ENCODE measurements around the gene SLC25A44. TPM values are rescaled to one million over a fixed set of nuclear protein-coding genes. Genes with fewer than 3 reads are reported as not detected.

The SLC25A44 gene
- total and polyA plus RNA-seq, 2 of the 8 experiments (the other 6 are each of a cell fraction or from before 2014, with no cell fraction given): 23.4 to 32.1 TPM

GRCh38 chr1:156151093-156151688 lies 42.7 kb upstream of the SLC25A44 start:
- Histone ChIP-seq H2BK120ac (replicated peaks; ENCODE audit: low read depth, low read length) (no peak overlapping the region), H3K23ac (ENCODE audit: insufficient read length) (no peak overlapping the region), H2BK15ac (ENCODE audit: low read length) (peak overlapping the region; percentile 5; the same call in 1 of the 2 replicates), H3K79me2 (ENCODE audit: control insufficient read depth in 1 of 2, insufficient read depth in 2 of 2, low read length in 2 of 2) (no peaks in the 10 kb centered on the region), H3K9me3 (ENCODE audit: insufficient read depth in 2 of 2, low read depth in 1 of 2, low read length in 1 of 2) (no peaks in the 10 kb centered on the region), H3K14ac (ENCODE audit: insufficient read length) (no peak overlapping the region), H3K27ac (ENCODE audit: low read depth, low read length) (no peak overlapping the region), H4K91ac (replicated peaks; ENCODE audit: insufficient read length, low read length) (peak overlapping the region; percentile 32), H3K4me1 (replicated peaks in 1 of 4; ENCODE audit: control insufficient read depth in 3 of 4, insufficient read depth in 4 of 4, low read length in 3 of 4) (peaks cover 23 to 46% (median 29%) of the 10 kb centered on the region in 4 experiments), H3K27me3 (replicated peaks in 1 of 4; ENCODE audit: control insufficient read depth in 3 of 4, extremely low read depth in 1 of 4, insufficient read depth in 3 of 4, low read length in 3 of 4) (no peaks in the 10 kb centered on the region), H3K56ac (replicated peaks; ENCODE audit: insufficient read length, low read depth, low read length) (no peak overlapping the region), H3K9ac (replicated peaks in 1 of 4; ENCODE audit: extremely low read depth in 1 of 4, low read depth in 3 of 4, low read length in 3 of 4) (no peak overlapping the region), H4K8ac (ENCODE audit: extremely low read depth, insufficient read depth, low read length) (no peak overlapping the region), H2BK5ac (ENCODE audit: low read depth, low read length) (peak overlapping the region; percentile 94; the same call in 1 of the 2 replicates), H4K5ac (ENCODE audit: insufficient read length, low read depth, low read length) (no peak overlapping the region), H3K23me2 (ENCODE audit: low read depth, low read length) (peaks cover 3% of the 10 kb centered on the region; the same call in 1 of the 2 replicates), H3K4me3 (ENCODE audit: extremely low read depth in 1 of 4, insufficient read depth in 2 of 4, low read depth in 3 of 4, low read length in 4 of 4) (no peak overlapping the region), H2AFZ (ENCODE audit: low read length) (no peak overlapping the region), H3K18ac (ENCODE audit: extremely low read depth, low read length) (no peak overlapping the region), H3K36me3 (ENCODE audit: control insufficient read depth in 2 of 4, insufficient read depth in 4 of 4, low read length in 3 of 4) (no peaks in the 10 kb centered on the region), H3K79me1 (ENCODE audit: low read depth, low read length) (no peaks in the 10 kb centered on the region; the same call in 1 of the 2 replicates), H2BK20ac (ENCODE audit: low read length) (peak overlapping the region; percentile 55; the same call in 1 of the 2 replicates), H2BK12ac (ENCODE audit: low read depth, low read length) (0 out of 2 replicates have a peak overlapping the region, but pooled peaks have one; percentile 53), H3K4ac (replicated peaks; ENCODE audit: insufficient read length, low read depth, low read length) (peak overlapping the region; percentile 55), H3K4me2 (ENCODE audit: insufficient read depth in 1 of 2, low read depth in 2 of 2, low read length in 2 of 2) (peak overlapping the region in 1 of 2 experiments; percentile 87; a peak in 2 of 4 replicates), H2AK5ac (ENCODE audit: low read depth, low read length) (no peak overlapping the region; the same call in 1 of the 2 replicates), H4K20me1 (replicated peaks in 1 of 2; ENCODE audit: control insufficient read depth in 1 of 2, insufficient read depth in 2 of 2, low read length in 2 of 2) (no peaks in the 10 kb centered on the region)
- ChIA-PET CTCF (ENCODE audit: partially characterized antibody) (interaction anchor here (0.6 to 42.4 kb wide), 12 partner anchors 10 to 307 kb away, joined by 3 to 1994 read pairs (median 4); partner anchors contain the start of genes BGLAP, MEX3A, PAQR6 and PMF1), POLR2A (ENCODE audit: partially characterized antibody) (interaction anchor here (1.3 to 8.5 kb wide), 12 partner anchors 10 to 132 kb away, joined by 3 to 64 read pairs (median 9); partner anchors contain the start of genes BGLAP, PAQR6, PMF1 and SLC25A44)
- TF ChIP-seq RNF2 (IDR thresholded peaks at IDR 0.05; ENCODE audit: borderline replicate concordance, low read depth, low read length, missing control alignments, poor library complexity, severe bottlenecking): no peak
- no peak for TF ChIP-seq CHD2 (IDR thresholded peaks at IDR 0.05; ENCODE audit: low read length)
- TF ChIP-seq TEAD4 (IDR thresholded peaks at IDR 0.05; ENCODE audit: low read depth, low read length): no peak
- TF ChIP-seq YY1 (IDR thresholded peaks at IDR 0.05; ENCODE audit: low read depth, low read length): no peak
- TF ChIP-seq MAFK (IDR thresholded peaks at IDR 0.05; ENCODE audit: low read depth, low read length): no peak
- TF ChIP-seq SIN3A (conservative IDR thresholded peaks at IDR 0.05 in 1 of 2, IDR thresholded peaks at IDR 0.05 in 1 of 2; ENCODE audit: low read depth in 1 of 2, low read length in 2 of 2): no peak
- TF ChIP-seq JUN (IDR thresholded peaks at IDR 0.05; ENCODE audit: low read depth, low read length): no peak
- TF ChIP-seq TAF1 (IDR thresholded peaks at IDR 0.05; ENCODE audit: low read depth, low read length): no peak
- no peak for TF ChIP-seq SUZ12 (IDR thresholded peaks at IDR 0.05; ENCODE audit: low read length)
- no peak for TF ChIP-seq TCF12 (IDR thresholded peaks at IDR 0.05; ENCODE audit: low read depth, low read length)
- TF ChIP-seq CBX8 (IDR thresholded peaks at IDR 0.05; ENCODE audit: borderline replicate concordance, low read depth, low read length): no peak
- TF ChIP-seq RAD21 (IDR thresholded peaks at IDR 0.05 in 1 of 2, conservative IDR thresholded peaks at IDR 0.05 in 1 of 2; ENCODE audit: low read depth in 2 of 2, low read length in 2 of 2): no peak
- WGBS, 2 experiments (ENCODE audit: extremely low coverage in 1 of 2, insufficient coverage in 1 of 2, insufficient read length in 1 of 2, insufficient replicate concordance in 2 of 2, low coverage in 1 of 2, low lambda C conversion rate in 2 of 2, missing lambda C conversion rate in 1 of 2): 89% methylated on average over 6 of the region's 6 CpGs; no CpG with 5 or more reads in 1 of the 2 experiments
- FAIRE-seq (no peak), DNase-seq (ENCODE audit: low read depth in 1 of 2, low spot score in 2 of 2) (no peak)
